Activated CD8-positive, alpha-beta T cell treated with anti-CD3 and anti-CD28 coated beads for 36 hours (primary cell): ENCODE data around the gene CEP70. TPM values are rescaled to one million over a fixed set of nuclear protein-coding genes. Genes with fewer than 3 reads are reported as not detected.

Experiments used
- ATAC-seq: fragments of 200-7000 bp; cut with Tn5 transposase; one replicate; pipeline ENCODE4 v1.10.0; 2021; ENCODE audit warnings: mild to moderate bottlenecking, moderate library complexity
- CTCF ChIA-PET: fragments of 350-600 bp; sonication (Branson Sonifier 250); formaldehyde crosslinking; loops from one replicate; lab custom pipeline; 2021; ENCODE audit warnings: antibody characterized with exemption; lab: Charles Lee
- POLR2A ChIA-PET: fragments of 350-600 bp; sonication (Branson Sonifier 250); formaldehyde crosslinking; loops from one replicate; lab custom pipeline; 2021; ENCODE audit warnings: antibody characterized with exemption; lab: Charles Lee
- DNase-seq: peaks from one replicate; pipeline ENCODE4 v3.0.0-alpha.2; 2020
- H3K27ac Mint-ChIP-seq: one replicate; pipeline ENCODE4 v1.8.0; 2021; ENCODE audit warnings: mild to moderate bottlenecking, mixed read lengths
- H3K27me3 Mint-ChIP-seq: one replicate; pipeline ENCODE4 v1.8.0; 2021; ENCODE audit warnings: mixed read lengths
- H3K36me3 Mint-ChIP-seq: one replicate; pipeline ENCODE4 v1.8.0; 2021; ENCODE audit warnings: low read depth, mixed read lengths
- H3K4me1 Mint-ChIP-seq: one replicate; pipeline ENCODE4 v1.8.0; 2021; ENCODE audit warnings: low read depth, mixed read lengths
- H3K4me3 Mint-ChIP-seq: one replicate; pipeline ENCODE4 v1.8.0; 2021; ENCODE audit warnings: mild to moderate bottlenecking, moderate library complexity, mixed read lengths
- H3K9me3 Mint-ChIP-seq: one replicate; pipeline ENCODE4 v1.8.0; 2021; ENCODE audit warnings: mixed read lengths
- intact Hi-C: fragments of 100-400 bp; cut with micrococcal nuclease; formaldehyde crosslinking; loops from one replicate; pipeline ENCODE4 v1.10.0; 2022
- total RNA-seq, 2 experiments: library from RNA; stranded (reverse); gene quantifications; one replicate each; pipeline ENCODE4 v1.2.3, GENCODE V29; 2021
- TF ChIP-seq, protein P1 (sequence below): fragments of 200-600 bp; IDR thresholded peaks from one replicate; pipeline ENCODE4 v1.8.0; 2022; ENCODE audit warnings: antibody characterized with exemption, mild to moderate bottlenecking

CEP70 gene
- total RNA-seq, 2 experiments from 2014 or later, result 11.5 to 14.8 TPM

DNA sequence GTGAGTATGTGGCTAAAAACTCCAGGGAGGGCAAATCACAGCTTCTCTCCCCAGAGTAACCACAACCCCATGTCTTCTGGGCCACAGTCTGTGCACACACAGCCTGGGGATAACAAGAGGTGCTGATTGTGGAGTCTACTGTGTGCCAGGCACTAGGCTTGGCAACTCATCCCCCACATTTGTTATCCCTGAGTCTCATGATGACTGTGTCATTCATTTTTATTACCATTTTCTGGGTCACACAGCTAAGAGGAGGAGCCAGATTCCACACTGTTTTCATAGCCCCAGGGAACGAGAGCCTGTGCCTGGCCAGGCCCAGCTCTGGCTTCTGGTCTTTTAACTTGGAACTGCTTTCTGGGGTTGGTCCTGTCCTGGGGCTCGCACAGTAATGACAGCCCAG is 125.2 kb downstream of the CEP70 start:
- TF ChIP-seq, protein P1, sequence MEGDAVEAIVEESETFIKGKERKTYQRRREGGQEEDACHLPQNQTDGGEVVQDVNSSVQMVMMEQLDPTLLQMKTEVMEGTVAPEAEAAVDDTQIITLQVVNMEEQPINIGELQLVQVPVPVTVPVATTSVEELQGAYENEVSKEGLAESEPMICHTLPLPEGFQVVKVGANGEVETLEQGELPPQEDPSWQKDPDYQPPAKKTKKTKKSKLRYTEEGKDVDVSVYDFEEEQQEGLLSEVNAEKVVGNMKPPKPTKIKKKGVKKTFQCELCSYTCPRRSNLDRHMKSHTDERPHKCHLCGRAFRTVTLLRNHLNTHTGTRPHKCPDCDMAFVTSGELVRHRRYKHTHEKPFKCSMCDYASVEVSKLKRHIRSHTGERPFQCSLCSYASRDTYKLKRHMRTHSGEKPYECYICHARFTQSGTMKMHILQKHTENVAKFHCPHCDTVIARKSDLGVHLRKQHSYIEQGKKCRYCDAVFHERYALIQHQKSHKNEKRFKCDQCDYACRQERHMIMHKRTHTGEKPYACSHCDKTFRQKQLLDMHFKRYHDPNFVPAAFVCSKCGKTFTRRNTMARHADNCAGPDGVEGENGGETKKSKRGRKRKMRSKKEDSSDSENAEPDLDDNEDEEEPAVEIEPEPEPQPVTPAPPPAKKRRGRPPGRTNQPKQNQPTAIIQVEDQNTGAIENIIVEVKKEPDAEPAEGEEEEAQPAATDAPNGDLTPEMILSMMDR, result no peak
- no peaks in the 10 kb centered on the region for H3K9me3 Mint-ChIP-seq
- ATAC-seq (no peak), DNase-seq (no peak)
- H3K27ac Mint-ChIP-seq, result no peak overlapping the region
- H3K4me3 Mint-ChIP-seq, result no peak overlapping the region
- ChIA-PET CTCF (interaction anchor here (1.2 to 2.0 kb wide), 2 partner anchors 10 to 52 kb away, joined by 3 to 9 read pairs; no protein-coding TSS in a partner anchor), POLR2A (no interaction called here)
- intact Hi-C loops, result no loop called here
- no peaks in the 10 kb centered on the region for H3K36me3 Mint-ChIP-seq
- no peaks in the 10 kb centered on the region for H3K4me1 Mint-ChIP-seq
- H3K27me3 Mint-ChIP-seq, result peaks cover 1% of the 10 kb centered on the region

GRCh38 chr3:138468451-138468850 is 125.6 kb downstream of the CEP70 start:
- ChIA-PET CTCF (interaction anchor here (1.2 to 2.0 kb wide), 2 partner anchors 11 to 51 kb away, joined by 3 to 9 read pairs; no protein-coding TSS in a partner anchor), POLR2A (no interaction called here)
- DNase-seq (no peak), ATAC-seq (no peak)
- Mint-ChIP-seq H3K4me1 (no peaks in the 10 kb centered on the region), H3K27ac (no peak overlapping the region), H3K4me3 (no peak overlapping the region), H3K9me3 (no peaks in the 10 kb centered on the region), H3K27me3 (peaks cover 1% of the 10 kb centered on the region), H3K36me3 (no peaks in the 10 kb centered on the region)
- intact Hi-C loops, result no loop called here
- TF ChIP-seq, protein P1, result no peak

GRCh38 chr3:138467931-138468330 is 126.1 kb downstream of the CEP70 start:
- intact Hi-C loops, result no loop called here
- Mint-ChIP-seq H3K9me3 (no peaks in the 10 kb centered on the region), H3K4me3 (no peak overlapping the region), H3K27me3 (peaks cover 1% of the 10 kb centered on the region), H3K27ac (no peak overlapping the region), H3K4me1 (no peaks in the 10 kb centered on the region), H3K36me3 (no peaks in the 10 kb centered on the region)
- DNase-seq, result no peak
- CTCF ChIA-PET, result no interaction called here
- ATAC-seq, result no peak
- POLR2A ChIA-PET, result no interaction called here
- TF ChIP-seq, protein P1, result no peak

DNA sequence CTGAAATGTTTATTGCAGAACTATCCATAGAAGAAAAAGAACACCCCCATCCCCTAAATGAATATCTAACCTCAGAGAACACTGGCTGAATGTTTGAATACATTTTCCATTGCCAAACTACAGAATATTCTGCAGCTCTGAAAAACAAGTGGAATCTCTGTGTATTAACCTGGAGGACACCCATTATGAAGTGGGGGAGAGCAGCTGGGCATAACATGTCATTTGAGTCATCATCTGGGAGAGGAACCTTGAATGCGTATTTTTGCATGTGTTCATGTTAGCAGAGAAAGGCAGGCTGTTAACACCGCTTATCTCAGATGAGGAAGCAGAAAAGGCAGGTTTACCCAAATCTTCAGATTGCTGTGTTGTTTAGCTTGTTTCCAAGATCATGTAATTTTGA is 128.1 kb downstream of the CEP70 start:
- Mint-ChIP-seq H3K27me3 (peaks cover 1% of the 10 kb centered on the region), H3K9me3 (no peaks in the 10 kb centered on the region), H3K4me3 (no peak overlapping the region), H3K4me1 (no peaks in the 10 kb centered on the region), H3K27ac (no peak overlapping the region), H3K36me3 (no peaks in the 10 kb centered on the region)
- DNase-seq (no peak), ATAC-seq (no peak)
- intact Hi-C loops, result no loop called here
- ChIA-PET CTCF (interaction anchor here (1.0 kb wide), 1 partner anchor 12 kb away, joined by 3 read pairs; no protein-coding TSS in a partner anchor), POLR2A (no interaction called here)
- TF ChIP-seq, protein P1, result no peak

- no peaks in the 10 kb centered on the region for H3K4me1 Mint-ChIP-seq
- ATAC-seq (no peak), DNase-seq (no peak)
- TF ChIP-seq, protein P1, result no peak
- ChIA-PET CTCF (interaction anchor here (1.0 kb wide), 1 partner anchor 12 kb away, joined by 3 read pairs; no protein-coding TSS in a partner anchor), POLR2A (no interaction called here)
- H3K27ac Mint-ChIP-seq, result no peak overlapping the region
- H3K36me3 Mint-ChIP-seq, result no peaks in the 10 kb centered on the region
- H3K9me3 Mint-ChIP-seq, result no peaks in the 10 kb centered on the region
- H3K27me3 Mint-ChIP-seq, result peaks cover 1% of the 10 kb centered on the region
- no peak overlapping the region for H3K4me3 Mint-ChIP-seq
- intact Hi-C loops, result no loop called here
These were observed 128.6 kb downstream of the CEP70 start for GRCh38 chr3:138465451-138465850.
